Skeletal muscle cell (primary cell): ENCODE results near the gene TECTA.

Source experiments
- DNase-seq: peaks from one replicate; pipeline ENCODE4 v3.0.0-alpha.2; 2010; ENCODE audit warnings: low read depth
- H3K4me3 ChIP-seq: 2 replicates; pipeline ENCODE4 v1.5.1; 2011; ENCODE audit warnings: low read depth, mild to moderate bottlenecking, control low read depth, low read length, moderate library complexity

TECTA gene

DNA sequence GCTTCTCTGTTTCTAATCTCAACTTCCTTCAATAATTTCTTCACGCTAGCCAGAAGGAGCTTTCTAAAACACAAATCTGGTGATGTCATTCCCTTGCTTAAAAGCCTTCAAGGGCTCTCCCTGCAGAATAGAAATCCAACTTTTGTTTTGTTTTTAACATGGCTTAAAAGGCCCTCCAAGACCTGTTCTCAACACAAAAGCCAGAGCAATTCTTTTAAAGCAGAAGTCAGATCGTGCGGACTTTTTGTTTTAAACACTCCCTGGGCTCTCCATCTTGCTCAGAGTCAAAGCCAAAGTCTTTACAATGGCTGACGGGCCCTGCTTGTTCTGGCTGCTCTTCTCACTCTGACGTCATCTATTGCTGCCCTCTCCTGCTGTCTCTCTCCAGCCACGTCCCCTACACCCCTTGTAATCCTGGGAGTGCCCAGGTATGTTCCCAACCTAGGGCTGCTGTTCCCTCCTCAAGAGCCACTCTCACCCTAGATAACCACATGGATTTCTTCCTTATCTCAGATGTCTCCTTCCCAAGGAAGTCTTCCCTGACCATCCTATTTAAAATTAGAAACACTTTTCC is 22.5 kb downstream of the TECTA start:
- DNase-seq: no peak
- H3K4me3 ChIP-seq: no peak overlapping the region

DNA sequence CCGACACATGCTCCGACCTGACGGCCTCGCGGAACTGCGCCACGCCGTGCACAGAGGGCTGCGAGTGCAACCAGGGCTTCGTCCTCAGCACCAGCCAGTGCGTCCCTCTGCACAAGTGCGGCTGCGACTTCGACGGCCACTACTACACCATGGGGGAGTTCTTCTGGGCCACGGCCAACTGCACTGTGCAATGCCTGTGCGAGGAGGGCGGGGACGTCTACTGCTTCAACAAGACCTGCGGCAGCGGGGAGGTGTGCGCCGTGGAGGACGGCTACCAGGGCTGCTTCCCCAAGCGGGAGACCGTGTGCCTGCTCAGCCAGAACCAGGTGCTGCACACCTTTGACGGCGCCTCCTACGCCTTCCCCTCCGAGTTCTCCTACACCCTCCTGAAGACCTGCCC is 26.8 kb downstream of the TECTA start:
- H3K4me3 ChIP-seq: no peak overlapping the region
- no peak for DNase-seq

DNA sequence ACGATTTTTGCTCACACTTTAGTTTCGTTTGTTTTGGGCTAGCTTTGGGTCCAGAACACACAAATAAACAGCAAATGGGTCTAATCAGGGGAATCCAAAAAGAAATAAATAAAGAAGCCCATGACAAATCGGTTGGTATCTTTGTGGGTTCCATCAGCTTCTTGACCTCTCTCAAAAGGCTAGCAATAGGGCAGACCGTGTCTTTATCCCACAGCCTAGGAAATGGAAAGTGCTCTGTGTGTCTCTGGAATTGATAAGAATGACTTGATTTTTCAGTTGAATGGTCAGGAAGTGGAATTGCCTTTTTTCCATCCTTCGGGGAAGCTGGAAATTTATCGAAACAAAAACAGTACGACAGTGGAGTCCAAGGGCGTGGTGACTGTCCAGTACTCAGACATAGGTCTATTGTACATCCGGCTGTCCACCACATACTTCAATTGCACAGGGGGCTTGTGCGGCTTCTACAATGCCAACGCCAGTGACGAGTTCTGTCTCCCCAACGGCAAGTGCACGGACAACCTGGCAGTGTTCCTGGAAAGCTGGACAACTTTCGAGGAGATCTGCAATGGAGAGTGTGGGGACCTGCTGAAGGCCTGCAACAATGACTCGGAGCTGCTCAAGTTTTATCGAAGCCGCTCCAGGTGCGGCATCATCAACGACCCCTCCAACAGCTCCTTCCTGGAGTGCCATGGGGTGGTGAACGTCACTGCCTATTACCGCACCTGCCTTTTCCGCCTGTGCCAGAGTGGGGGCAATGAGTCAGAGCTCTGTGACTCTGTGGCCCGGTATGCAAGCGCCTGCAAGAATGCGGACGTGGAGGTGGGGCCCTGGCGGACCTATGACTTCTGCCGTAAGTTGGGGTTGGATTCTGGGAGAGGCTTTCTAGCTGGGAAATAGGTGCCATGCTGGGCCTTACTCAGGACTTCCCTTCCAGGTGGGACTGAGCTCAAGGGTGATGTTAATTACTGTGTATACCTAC is 28.6 kb downstream of the TECTA start:
- DNase-seq: no peak
- no peak overlapping the region for H3K4me3 ChIP-seq

DNA sequence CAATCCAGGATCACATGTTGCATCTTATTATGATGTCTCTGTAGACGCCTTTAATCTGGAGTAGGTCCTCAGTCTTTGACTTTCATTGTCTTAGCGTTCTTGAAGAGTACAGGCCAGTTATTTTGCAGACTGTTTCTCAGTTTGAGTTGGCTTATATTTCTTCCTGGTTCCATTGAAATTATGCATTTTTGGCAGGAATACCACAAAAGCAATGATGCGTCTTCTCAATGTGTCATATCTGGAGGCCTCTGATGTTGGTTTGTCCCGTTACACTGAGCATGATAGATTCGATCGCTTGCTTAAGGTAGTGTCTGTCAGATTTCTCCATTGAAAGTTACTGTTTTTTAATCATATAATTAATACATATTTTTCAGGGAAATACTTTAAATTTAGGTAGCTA is 30.6 kb downstream of the TECTA start:
- no peak for DNase-seq
- no peak overlapping the region for H3K4me3 ChIP-seq

GRCh38 chr11:121132211-121132976 is 31.4 kb downstream of the TECTA start:
- no peak overlapping the region for H3K4me3 ChIP-seq
- no peak for DNase-seq

DNA sequence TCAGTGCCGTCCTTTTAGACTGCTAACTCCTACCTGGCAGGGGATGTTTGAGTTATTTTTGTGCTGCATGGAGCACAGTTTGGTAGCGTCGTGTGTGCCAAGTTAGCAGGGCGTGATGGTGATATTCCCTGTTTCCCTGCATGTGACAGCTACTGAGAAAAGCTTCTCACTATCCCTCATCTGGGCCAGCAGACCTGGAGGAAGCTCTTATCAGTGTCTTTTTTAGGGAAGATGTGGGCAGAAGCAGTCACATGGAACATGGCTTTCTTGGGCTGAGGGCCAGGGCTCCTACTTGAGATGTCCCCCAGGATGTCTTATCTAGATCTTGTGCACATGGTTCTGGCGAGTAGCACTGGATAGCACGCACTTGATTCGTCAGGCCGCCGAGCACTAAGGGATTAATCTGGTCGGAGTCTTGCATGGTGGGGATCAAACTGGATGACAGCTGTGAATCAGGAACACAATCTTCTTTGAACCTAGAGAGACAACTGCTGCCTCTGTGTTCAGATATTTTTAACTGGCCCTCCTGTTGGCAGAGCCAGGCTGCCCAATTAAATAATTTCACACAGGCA is 33.8 kb downstream of the TECTA start:
- no peak for DNase-seq
- no peak overlapping the region for H3K4me3 ChIP-seq

DNA sequence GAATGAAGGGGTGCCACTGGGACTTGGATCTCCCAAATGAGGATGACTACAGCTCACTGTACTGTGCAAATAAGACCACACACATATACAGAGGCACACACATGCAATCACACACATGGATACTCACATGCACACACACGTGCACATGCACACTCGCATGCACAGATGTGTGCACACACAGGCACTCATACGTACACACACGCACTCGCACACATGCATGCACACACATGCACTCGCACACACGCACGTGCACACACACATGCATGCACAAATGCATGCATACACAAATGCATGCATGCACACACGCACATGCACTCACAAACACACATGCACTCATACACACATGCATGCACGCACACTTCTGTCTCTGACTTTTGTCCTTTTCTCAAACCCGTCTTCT is 36.0 kb downstream of the TECTA start:
- DNase-seq: no peak
- H3K4me3 ChIP-seq: no peak overlapping the region

DNA sequence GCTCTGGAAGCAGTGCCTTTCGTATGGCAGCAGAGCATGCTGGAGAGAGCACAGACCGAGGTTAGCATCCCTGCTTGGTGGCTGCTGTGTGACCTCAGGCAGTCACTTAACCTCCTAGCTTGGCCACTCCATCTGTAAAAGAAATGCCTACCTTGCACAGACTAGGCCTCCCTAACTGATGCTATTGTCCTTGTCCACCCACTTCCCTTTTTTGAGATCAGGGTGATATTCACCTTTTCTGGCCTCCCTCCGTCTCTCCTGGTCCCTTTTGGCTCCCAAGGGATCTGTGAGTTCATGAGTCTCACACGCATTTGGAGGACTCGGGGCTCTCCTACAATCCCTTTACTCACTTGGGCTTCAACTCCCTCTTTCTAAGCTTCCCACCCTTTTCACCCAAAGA is 37.2 kb downstream of the TECTA start:
- no peak overlapping the region for H3K4me3 ChIP-seq

DNA sequence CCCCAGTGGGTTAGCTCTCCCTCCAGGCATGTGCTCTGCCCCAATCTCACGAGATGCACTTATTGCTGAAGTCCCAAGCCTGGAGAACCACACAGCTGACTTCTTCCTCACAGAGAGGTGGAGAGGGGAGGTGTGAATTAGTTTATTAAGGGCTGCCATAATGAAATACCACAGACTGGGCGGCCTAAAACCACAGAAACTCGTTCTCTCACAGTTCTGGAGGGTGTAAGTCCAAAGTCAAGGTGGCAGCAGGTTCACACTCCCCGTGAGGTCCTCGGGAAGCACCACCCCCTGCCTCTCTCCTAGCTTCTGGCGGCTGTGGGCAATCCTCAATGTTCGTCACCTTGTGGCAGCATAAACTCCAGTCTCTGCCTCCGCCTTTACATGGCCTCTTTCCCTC is 39.3 kb downstream of the TECTA start:
- no peak overlapping the region for H3K4me3 ChIP-seq
- DNase-seq: no peak

More for the DNA sequence above, 37.2 kb downstream of the TECTA start:
- DNase-seq: no peak

DNA sequence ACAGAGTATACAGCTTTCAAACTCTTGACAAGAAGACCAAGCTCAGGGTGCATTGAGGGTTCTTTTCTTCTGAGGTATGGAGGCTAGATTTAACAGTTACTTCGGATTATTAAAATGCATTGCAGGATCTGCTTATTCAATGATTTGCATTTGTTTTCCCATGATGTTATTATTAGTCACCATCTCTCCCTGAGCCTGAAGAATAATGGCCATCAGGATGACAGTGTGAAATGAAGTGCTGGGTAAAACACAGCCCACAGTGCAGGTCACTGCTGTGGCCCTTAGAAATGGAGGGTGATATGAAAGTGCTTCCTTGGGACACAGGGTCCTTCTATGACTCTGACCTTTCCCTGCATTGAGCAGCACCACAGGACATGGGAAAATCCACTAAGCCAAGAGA is 40.0 kb downstream of the TECTA start:
- no peak overlapping the region for H3K4me3 ChIP-seq
- no peak for DNase-seq

- no peak overlapping the region for H3K4me3 ChIP-seq
- no peak for DNase-seq
Observed at GRCh38 chr11:121143921-121144320, 42.9 kb downstream of the TECTA start.

GRCh38 chr11:121144723-121145122 is 43.7 kb downstream of the TECTA start:
- DNase-seq: no peak
- H3K4me3 ChIP-seq: no peak overlapping the region

- DNase-seq: no peak
- no peak overlapping the region for H3K4me3 ChIP-seq
Observed at GRCh38 chr11:121145826-121146225, 44.8 kb downstream of the TECTA start.

- DNase-seq: no peak
- H3K4me3 ChIP-seq: no peak overlapping the region
Observed at GRCh38 chr11:121149116-121149515, 48.1 kb downstream of the TECTA start.

- H3K4me3 ChIP-seq: no peak overlapping the region
Observed at GRCh38 chr11:121151207-121151688, 50.2 kb downstream of the TECTA start.

DNA sequence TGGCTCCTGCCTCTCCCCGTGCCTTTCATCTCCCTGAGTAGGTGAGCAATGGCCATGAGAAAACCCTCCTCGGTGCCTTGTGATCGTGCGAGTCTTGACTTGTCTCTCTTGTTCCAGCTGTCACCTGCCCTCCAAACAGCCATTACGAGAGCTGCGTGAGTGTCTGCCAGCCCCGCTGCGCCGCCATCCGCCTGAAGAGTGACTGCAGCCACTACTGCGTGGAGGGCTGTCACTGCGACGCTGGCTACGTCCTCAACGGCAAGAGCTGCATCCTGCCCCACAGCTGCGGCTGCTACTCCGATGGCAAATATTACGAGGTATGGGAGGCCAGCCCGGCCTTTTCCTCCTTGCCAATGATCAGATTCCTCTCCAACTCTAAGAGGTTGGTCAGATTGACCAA is 51.7 kb downstream of the TECTA start:
- no peak overlapping the region for H3K4me3 ChIP-seq
- DNase-seq: no peak

More at GRCh38 chr11:121151207-121151688, 50.2 kb downstream of the TECTA start:
- no peak for DNase-seq

GRCh38 chr11:121153472-121153871 is 52.4 kb downstream of the TECTA start:
- H3K4me3 ChIP-seq: no peak overlapping the region
- DNase-seq: no peak

- DNase-seq: no peak
- H3K4me3 ChIP-seq: no peak overlapping the region
Observed at GRCh38 chr11:121154486-121155314, 53.7 kb downstream of the TECTA start.

GRCh38 chr11:121157756-121158155 is 56.7 kb downstream of the TECTA start:
- no peak for DNase-seq

More at GRCh38 chr11:121157756-121158155, 56.7 kb downstream of the TECTA start:
- H3K4me3 ChIP-seq: no peak overlapping the region
